ENCODE measurements around the gene TCERG1. TPM values are rescaled to one million over a fixed set of nuclear protein-coding genes. Genes with fewer than 3 reads are reported as not detected.

Gene TCERG1
- total and polyA plus RNA-seq, 7 donors: 18.4 to 44.3 (median 30.5) TPM

- Histone ChIP-seq H3K4me1 (no peaks in the 10 kb centered on the region), H3K27ac (no peak overlapping the region), H3K27me3 (ENCODE audit: insufficient read depth in 3 of 3, low read length in 2 of 3) (peaks cover 0 to 4% (median 2%) of the 10 kb centered on the region in 3 donors), H3K9me3 (no peaks in the 10 kb centered on the region), H3K4me3 (no peak overlapping the region), H3K36me3 (ENCODE audit: insufficient read depth in 1 of 2, low read depth in 1 of 2) (no peaks in the 10 kb centered on the region)
- WGBS, 3 donors: 52 to 60% (median 59%) methylated on average over 9 of the region's 9 CpGs
- intact Hi-C loops (cut with DNase I): no loop called here
- TF ChIP-seq CTCF (IDR thresholded peaks at IDR 0.05): no peak
- ATAC-seq: no peak
- DNase-seq: no peak
These were observed 46.1 kb upstream of the TCERG1 start for GRCh38 chr5:146401021-146401420.

- H3K27ac ChIP-seq: no peak overlapping the region
- ATAC-seq: no peak
- intact Hi-C loops (cut with DNase I): no loop called here
- no peak for DNase-seq
- no peak overlapping the region for H3K4me3 ChIP-seq
- WGBS, 3 donors: 56 to 63% (median 62%) methylated on average over 4 of the region's 4 CpGs
- no peaks in the 10 kb centered on the region for H3K9me3 ChIP-seq
- no peaks in the 10 kb centered on the region for H3K36me3 ChIP-seq (ENCODE audit: insufficient read depth in 1 of 2, low read depth in 1 of 2)
- H3K27me3 ChIP-seq (ENCODE audit: insufficient read depth in 3 of 3, low read length in 2 of 3): peaks cover 0 to 4% (median 2%) of the 10 kb centered on the region in 3 donors
- no peaks in the 10 kb centered on the region for H3K4me1 ChIP-seq
- no peak for TF ChIP-seq CTCF (IDR thresholded peaks at IDR 0.05)
These were observed 44.2 kb upstream of the TCERG1 start for GRCh38 chr5:146402949-146403348.

GRCh38 chr5:146409054-146409671 lies 38.0 kb upstream of the TCERG1 start:
- Histone ChIP-seq H3K27me3 (ENCODE audit: insufficient read depth in 3 of 3, low read length in 2 of 3) (peaks cover 0 to 2% (median 0%) of the 10 kb centered on the region in 3 donors), H3K9me3 (no peaks in the 10 kb centered on the region), H3K36me3 (ENCODE audit: insufficient read depth in 1 of 2, low read depth in 1 of 2) (no peaks in the 10 kb centered on the region), H3K4me1 (no peaks in the 10 kb centered on the region), H3K27ac (no peak overlapping the region), H3K4me3 (no peak overlapping the region)
- intact Hi-C loops (cut with DNase I): no loop called here
- TF ChIP-seq CTCF (IDR thresholded peaks at IDR 0.05): no peak
- 22 to 28% (median 23%) methylated on average over 11 of the region's 11 CpGs for WGBS, 3 donors
- no peak for ATAC-seq
- DNase-seq: no peak

GRCh38 chr5:146410272-146410671 lies 36.9 kb upstream of the TCERG1 start:
- 92 to 94% (median 94%) methylated on average over 2 of the region's 2 CpGs for WGBS, 3 donors
- no peaks in the 10 kb centered on the region for H3K27me3 ChIP-seq (ENCODE audit: insufficient read depth in 3 of 3, low read length in 2 of 3)
- H3K27ac ChIP-seq: no peak overlapping the region
- DNase-seq: no peak
- no peaks in the 10 kb centered on the region for H3K4me1 ChIP-seq
- no peak for ATAC-seq
- H3K9me3 ChIP-seq: no peaks in the 10 kb centered on the region
- intact Hi-C loops (cut with DNase I): no loop called here
- H3K36me3 ChIP-seq (ENCODE audit: insufficient read depth in 1 of 2, low read depth in 1 of 2): no peaks in the 10 kb centered on the region
- H3K4me3 ChIP-seq: no peak overlapping the region
- no peak for TF ChIP-seq CTCF (IDR thresholded peaks at IDR 0.05)

GRCh38 chr5:146419696-146420095 lies 27.4 kb upstream of the TCERG1 start:
- ATAC-seq: no peak
- DNase-seq: no peak
- intact Hi-C loops (cut with DNase I): no loop called here
- H3K4me1 ChIP-seq: no peaks in the 10 kb centered on the region
- peaks cover 0 to 3% (median 0%) of the 10 kb centered on the region in 3 donors for H3K27me3 ChIP-seq (ENCODE audit: insufficient read depth in 3 of 3, low read length in 2 of 3)
- no peaks in the 10 kb centered on the region for H3K36me3 ChIP-seq (ENCODE audit: insufficient read depth in 1 of 2, low read depth in 1 of 2)
- no peak overlapping the region for H3K27ac ChIP-seq
- TF ChIP-seq CTCF (IDR thresholded peaks at IDR 0.05): no peak
- no peaks in the 10 kb centered on the region for H3K9me3 ChIP-seq
- H3K4me3 ChIP-seq: no peak overlapping the region
